ENCODE results near the gene RFXAP.

GRCh38 chr13:36806102-36806501, 12.9 kb upstream of the RFXAP start:
- TF ChIP-seq CTCF (conservative IDR thresholded peaks at IDR 0.05; ENCODE audit: low read length) (no peak), EZH2phosphoT487 (IDR thresholded peaks at IDR 0.05; ENCODE audit: borderline replicate concordance, low read depth, low read length) (no peak)
